IMR-90 (cell line): Measurements from ENCODE around the gene GSTP1.

Experiments used
- BHLHE40 ChIP-seq: fragments of 150-350 bp; IDR thresholded peaks from 2 replicates; pipeline ENCODE4 v1.6.1; 2016; ENCODE audit warnings: mild to moderate bottlenecking, low read depth, low read length
- CEBPB ChIP-seq: IDR thresholded peaks from 2 replicates; pipeline ENCODE4 v1.6.1; 2012; ENCODE audit warnings: low read depth, low read length, improper control_type of control experiment
- MAFK ChIP-seq: IDR thresholded peaks from 2 replicates; pipeline ENCODE4 v1.6.1; 2012; ENCODE audit warnings: low read depth, low read length, improper control_type of control experiment
- MXI1 ChIP-seq: IDR thresholded peaks from 2 replicates; pipeline ENCODE4 v1.6.1; 2012; ENCODE audit warnings: low read depth, mild to moderate bottlenecking, low read length, moderate library complexity, borderline replicate concordance
- POLR2A ChIP-seq: IDR thresholded peaks from 2 replicates; pipeline ENCODE4 v1.6.1; 2012; ENCODE audit warnings: mild to moderate bottlenecking, low read depth, low read length
- RAD21 ChIP-seq: IDR thresholded peaks from 2 replicates; pipeline ENCODE4 v1.6.1; 2012; ENCODE audit warnings: low read length, improper control_type of control experiment
- RFX5 ChIP-seq: IDR thresholded peaks from 2 replicates; pipeline ENCODE4 v1.8.0; 2012; ENCODE audit warnings: low read depth, mild to moderate bottlenecking, low read length, moderate library complexity
- TF ChIP-seq, protein P1 (sequence below): conservative IDR thresholded peaks from 2 replicates; pipeline ENCODE4 v1.5.1; 2012; ENCODE audit warnings: mild to moderate bottlenecking, low read depth, low read length, improper control_type of control experiment
- TF ChIP-seq, protein P2 (sequence below): fragments of 150-350 bp; IDR thresholded peaks from 2 replicates; pipeline ENCODE4 v1.6.1; 2017; ENCODE audit warnings: mild to moderate bottlenecking, antibody characterized with exemption, low read length, low read depth

GRCh38 chr11:67614730-67615714, 31.4 kb downstream of the GSTP1 start:
- TF ChIP-seq, protein P1, sequence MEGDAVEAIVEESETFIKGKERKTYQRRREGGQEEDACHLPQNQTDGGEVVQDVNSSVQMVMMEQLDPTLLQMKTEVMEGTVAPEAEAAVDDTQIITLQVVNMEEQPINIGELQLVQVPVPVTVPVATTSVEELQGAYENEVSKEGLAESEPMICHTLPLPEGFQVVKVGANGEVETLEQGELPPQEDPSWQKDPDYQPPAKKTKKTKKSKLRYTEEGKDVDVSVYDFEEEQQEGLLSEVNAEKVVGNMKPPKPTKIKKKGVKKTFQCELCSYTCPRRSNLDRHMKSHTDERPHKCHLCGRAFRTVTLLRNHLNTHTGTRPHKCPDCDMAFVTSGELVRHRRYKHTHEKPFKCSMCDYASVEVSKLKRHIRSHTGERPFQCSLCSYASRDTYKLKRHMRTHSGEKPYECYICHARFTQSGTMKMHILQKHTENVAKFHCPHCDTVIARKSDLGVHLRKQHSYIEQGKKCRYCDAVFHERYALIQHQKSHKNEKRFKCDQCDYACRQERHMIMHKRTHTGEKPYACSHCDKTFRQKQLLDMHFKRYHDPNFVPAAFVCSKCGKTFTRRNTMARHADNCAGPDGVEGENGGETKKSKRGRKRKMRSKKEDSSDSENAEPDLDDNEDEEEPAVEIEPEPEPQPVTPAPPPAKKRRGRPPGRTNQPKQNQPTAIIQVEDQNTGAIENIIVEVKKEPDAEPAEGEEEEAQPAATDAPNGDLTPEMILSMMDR = peak; percentile 45; the same call in 1 of the 2 replicates
- TF ChIP-seq POLR2A (no peak), BHLHE40 (no peak), RFX5 (no peak), RAD21 (no peak), MAFK (no peak), CEBPB (no peak), MXI1 (no peak)
- TF ChIP-seq, protein P2, sequence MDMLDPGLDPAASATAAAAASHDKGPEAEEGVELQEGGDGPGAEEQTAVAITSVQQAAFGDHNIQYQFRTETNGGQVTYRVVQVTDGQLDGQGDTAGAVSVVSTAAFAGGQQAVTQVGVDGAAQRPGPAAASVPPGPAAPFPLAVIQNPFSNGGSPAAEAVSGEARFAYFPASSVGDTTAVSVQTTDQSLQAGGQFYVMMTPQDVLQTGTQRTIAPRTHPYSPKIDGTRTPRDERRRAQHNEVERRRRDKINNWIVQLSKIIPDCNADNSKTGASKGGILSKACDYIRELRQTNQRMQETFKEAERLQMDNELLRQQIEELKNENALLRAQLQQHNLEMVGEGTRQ = no peak
